PC-9 (cell line): Measurements from ENCODE around the gene RFTN1. TPM values are rescaled to one million over a fixed set of nuclear protein-coding genes. Genes with fewer than 3 reads are reported as not detected.

Experiments
- BruUV-seq: library from RNA; stranded (reverse); fragments of 400-500 nt; replicated peaks from 2 replicates; lab custom pipeline; 2021; lab: Mats Ljungman, UMichigan
- CTCF ChIA-PET: fragments of 300-600 bp; sonication (Branson Sonifier 250); formaldehyde crosslinking; loops from one replicate; lab custom pipeline; 2022; ENCODE audit warnings: antibody characterized with exemption; lab: Charles Lee
- POLR2A ChIA-PET: fragments of 300-600 bp; sonication (Branson Sonifier 250); formaldehyde crosslinking; loops from one replicate; lab custom pipeline; 2022; ENCODE audit warnings: antibody characterized with exemption; ENCODE audit not compliant: unreplicated experiment; lab: Charles Lee
- DNase-seq, 2 experiments: peaks; one replicate each; pipeline versions ENCODE4 v3.0.0 to v3.0.0-alpha.2; 2015 to 2022; ENCODE audit warnings: mixed read lengths in 1 of 2
- H2AFZ ChIP-seq: fragments of 200-600 bp; sonication (generic); 2 replicates; pipeline ENCODE4 v1.8.1; 2017; ENCODE audit warnings: antibody characterized with exemption
- H3F3A ChIP-seq: fragments of 200-600 bp; sonication (generic); 2 replicates; pipeline ENCODE4 v1.8.1; 2017; ENCODE audit warnings: antibody characterized with exemption, mild to moderate bottlenecking, low read depth; ENCODE audit not compliant: insufficient read depth
- H3K27ac ChIP-seq: fragments of 200-600 bp; sonication (generic); 2 replicates; pipeline ENCODE4 v1.6.1; 2016; ENCODE audit warnings: mixed run types
- H3K27me3 ChIP-seq: fragments of 200-600 bp; sonication (generic); 2 replicates; pipeline ENCODE4 v1.6.1; 2016; ENCODE audit warnings: low read depth, mixed run types; ENCODE audit not compliant: insufficient read depth
- H3K36me3 ChIP-seq: fragments of 200-600 bp; sonication (generic); 2 replicates; pipeline ENCODE4 v1.6.1; 2016; ENCODE audit warnings: low read depth, mixed run types
- H3K4me1 ChIP-seq: fragments of 200-600 bp; sonication (generic); replicated peaks from 2 replicates; pipeline ENCODE4 v1.6.1; 2016; ENCODE audit warnings: mixed run types; ENCODE audit not compliant: insufficient read depth
- H3K4me2 ChIP-seq: fragments of 200-600 bp; sonication (generic); 2 replicates; pipeline ENCODE4 v1.6.1; 2017; ENCODE audit warnings: mixed run types
- H3K4me3 ChIP-seq: fragments of 200-600 bp; sonication (generic); 2 replicates; pipeline ENCODE4 v1.6.1; 2016; ENCODE audit warnings: mixed run types
- H3K79me2 ChIP-seq: fragments of 200-600 bp; sonication (generic); 2 replicates; pipeline ENCODE4 v1.6.1; 2017; ENCODE audit warnings: low read depth, mixed run types
- H3K9me2 ChIP-seq: fragments of 200-600 bp; sonication (generic); 2 replicates; pipeline ENCODE4 v1.8.1; 2017; ENCODE audit warnings: mild to moderate bottlenecking; ENCODE audit not compliant: insufficient read depth
- H3K9me3 ChIP-seq: fragments of 200-600 bp; sonication (generic); 2 replicates; pipeline ENCODE4 v1.8.1; 2016; ENCODE audit warnings: low read depth; ENCODE audit not compliant: insufficient read depth
- H4K20me1 ChIP-seq: fragments of 200-600 bp; sonication (generic); 2 replicates; pipeline ENCODE4 v1.8.1; 2017; ENCODE audit not compliant: insufficient read depth
- EZH2 ChIP-seq: fragments of 200-600 bp; sonication (generic); IDR thresholded peaks from 2 replicates; pipeline ENCODE4 v1.8.0; 2017; ENCODE audit warnings: antibody characterized with exemption, low read depth
- intact Hi-C: fragments of 100-400 bp; cut with micrococcal nuclease; formaldehyde crosslinking; loops from one replicate; pipeline ENCODE4 v1.10.0; 2022; ENCODE audit not compliant: unreplicated experiment
- total RNA-seq: library from RNA; stranded (reverse); gene quantifications from 2 replicates; pipeline ENCODE4 v1.2.3, GENCODE V29; 2021
- TF ChIP-seq, protein P1 (sequence below): fragments of 200-600 bp; sonication (generic); conservative IDR thresholded peaks from 2 replicates; pipeline ENCODE4 v1.6.1; 2017; ENCODE audit warnings: mixed run types, antibody characterized with exemption, mild to moderate bottlenecking, moderate library complexity

Gene RFTN1
- total RNA-seq, 1 experiment from 2014 or later, result 0.41 TPM

DNA sequence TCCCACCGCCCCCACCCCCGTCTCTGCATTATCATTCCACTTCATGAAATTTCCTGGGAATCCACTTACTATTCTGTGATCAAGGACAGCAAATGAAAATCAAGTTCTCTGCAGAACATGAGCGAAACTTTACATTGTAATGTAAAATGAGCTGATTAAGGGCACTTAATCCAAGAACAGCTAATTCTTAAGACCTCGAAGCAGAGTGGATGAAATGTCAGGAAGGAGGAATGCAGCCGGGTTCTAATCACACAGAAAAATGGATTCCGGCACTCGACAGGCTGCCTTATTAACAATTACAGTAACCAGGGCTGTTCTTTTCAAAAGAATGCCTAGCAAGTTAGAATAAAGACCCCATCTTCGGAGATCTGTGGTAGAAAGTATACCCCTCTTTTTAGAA lies 57.5 kb downstream of the RFTN1 start:
- Histone ChIP-seq H3K36me3 (no peaks in the 10 kb centered on the region), H3K4me1 (no peaks in the 10 kb centered on the region), H3K4me2 (no peak overlapping the region), H3K79me2 (no peaks in the 10 kb centered on the region), H3K4me3 (no peak overlapping the region), H3K27ac (no peak overlapping the region), H4K20me1 (no peaks in the 10 kb centered on the region), H3K9me3 (no peaks in the 10 kb centered on the region), H2AFZ (no peak overlapping the region), H3K9me2 (no peaks in the 10 kb centered on the region), H3K27me3 (peaks cover 23% of the 10 kb centered on the region), H3F3A (no peaks in the 10 kb centered on the region)
- no peak for DNase-seq
- intact Hi-C loops, result no loop called here
- TF ChIP-seq, protein P1, sequence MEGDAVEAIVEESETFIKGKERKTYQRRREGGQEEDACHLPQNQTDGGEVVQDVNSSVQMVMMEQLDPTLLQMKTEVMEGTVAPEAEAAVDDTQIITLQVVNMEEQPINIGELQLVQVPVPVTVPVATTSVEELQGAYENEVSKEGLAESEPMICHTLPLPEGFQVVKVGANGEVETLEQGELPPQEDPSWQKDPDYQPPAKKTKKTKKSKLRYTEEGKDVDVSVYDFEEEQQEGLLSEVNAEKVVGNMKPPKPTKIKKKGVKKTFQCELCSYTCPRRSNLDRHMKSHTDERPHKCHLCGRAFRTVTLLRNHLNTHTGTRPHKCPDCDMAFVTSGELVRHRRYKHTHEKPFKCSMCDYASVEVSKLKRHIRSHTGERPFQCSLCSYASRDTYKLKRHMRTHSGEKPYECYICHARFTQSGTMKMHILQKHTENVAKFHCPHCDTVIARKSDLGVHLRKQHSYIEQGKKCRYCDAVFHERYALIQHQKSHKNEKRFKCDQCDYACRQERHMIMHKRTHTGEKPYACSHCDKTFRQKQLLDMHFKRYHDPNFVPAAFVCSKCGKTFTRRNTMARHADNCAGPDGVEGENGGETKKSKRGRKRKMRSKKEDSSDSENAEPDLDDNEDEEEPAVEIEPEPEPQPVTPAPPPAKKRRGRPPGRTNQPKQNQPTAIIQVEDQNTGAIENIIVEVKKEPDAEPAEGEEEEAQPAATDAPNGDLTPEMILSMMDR, result no peak
- no peak for TF ChIP-seq EZH2
- CTCF ChIA-PET, result no interaction called here
- BruUV-seq, result no TSS peak
- POLR2A ChIA-PET, result no interaction called here

- no peaks in the 10 kb centered on the region for H3K9me2 ChIP-seq
- no peak overlapping the region for H3K4me2 ChIP-seq
- H3K4me1 ChIP-seq, result no peaks in the 10 kb centered on the region
- TF ChIP-seq EZH2, result no peak
- TF ChIP-seq, protein P1, result no peak
- no TSS peak for BruUV-seq
- intact Hi-C loops, result no loop called here
- ChIA-PET POLR2A (no interaction called here), CTCF (no interaction called here)
- H4K20me1 ChIP-seq, result no peaks in the 10 kb centered on the region
- H3K27me3 ChIP-seq, result peaks cover 23% of the 10 kb centered on the region
- H3K4me3 ChIP-seq, result no peak overlapping the region
- DNase-seq, result no peak
- no peaks in the 10 kb centered on the region for H3K36me3 ChIP-seq
- no peaks in the 10 kb centered on the region for H3K9me3 ChIP-seq
- no peak overlapping the region for H3K27ac ChIP-seq
- H3F3A ChIP-seq, result no peaks in the 10 kb centered on the region
- no peaks in the 10 kb centered on the region for H3K79me2 ChIP-seq
- no peak overlapping the region for H2AFZ ChIP-seq
These were observed 58.5 kb downstream of the RFTN1 start for GRCh38 chr3:16455001-16455400.

DNA sequence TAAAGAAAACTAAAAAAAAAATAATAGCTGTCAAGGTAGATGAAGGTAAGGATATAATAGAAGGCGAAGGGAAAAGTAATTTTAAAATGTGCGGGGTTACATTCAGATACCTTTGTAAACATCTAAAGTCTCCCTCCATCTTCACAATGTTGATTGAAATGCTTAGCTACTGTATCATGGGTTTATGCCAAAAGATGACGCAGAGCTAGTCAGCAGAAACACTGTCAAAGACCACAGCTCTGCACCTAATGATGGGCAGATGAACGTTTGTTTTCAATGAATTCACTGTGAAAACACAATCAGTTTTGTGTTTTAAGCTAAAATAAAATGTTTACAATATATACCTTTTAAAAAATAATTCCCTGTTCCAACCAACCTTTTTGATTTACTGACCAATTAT lies 61.2 kb downstream of the RFTN1 start:
- H3F3A ChIP-seq, result no peaks in the 10 kb centered on the region
- TF ChIP-seq EZH2, result no peak
- TF ChIP-seq, protein P1, result no peak
- DNase-seq, result no peak
- ChIA-PET CTCF (no interaction called here), POLR2A (no interaction called here)
- no peaks in the 10 kb centered on the region for H3K4me1 ChIP-seq
- H3K36me3 ChIP-seq, result no peaks in the 10 kb centered on the region
- no peak overlapping the region for H3K4me2 ChIP-seq
- no peak overlapping the region for H3K27ac ChIP-seq
- H2AFZ ChIP-seq, result no peak overlapping the region
- peaks cover 14% of the 10 kb centered on the region for H3K27me3 ChIP-seq
- intact Hi-C loops, result no loop called here
- H3K9me3 ChIP-seq, result no peaks in the 10 kb centered on the region
- H3K9me2 ChIP-seq, result no peaks in the 10 kb centered on the region
- H3K79me2 ChIP-seq, result no peaks in the 10 kb centered on the region
- no TSS peak for BruUV-seq
- no peak overlapping the region for H3K4me3 ChIP-seq
- no peaks in the 10 kb centered on the region for H4K20me1 ChIP-seq
